T-helper 2 cell (primary cell): ENCODE data around the gene DSG1.
"Not testable (repeated sequence)": the region's sequence is repeated elsewhere in the genome, so short reads cannot be mapped to it uniquely, and the experiment has no call there.

Experiments
- DNase-seq, 5 experiments: peaks; one replicate each; pipeline versions ENCODE4 v3.0.0 to v3.0.0-alpha.2; 2012 to 2022
- total RNA-seq, 2 donors: gene quantifications; one replicate each; lab custom pipeline; 2026; lab: John Stamatoyannopoulos, UW

DSG1 gene
- total RNA-seq: 0 reads per million in 2 donors

- DNase-seq: no peak
Measured at GRCh38 chr18:31317860-31318259, at the start of gene DSG1. DSG1 (plus strand) TSS chr18:31318160; CDS start chr18:31318301, 141 bp downstream.

DNA sequence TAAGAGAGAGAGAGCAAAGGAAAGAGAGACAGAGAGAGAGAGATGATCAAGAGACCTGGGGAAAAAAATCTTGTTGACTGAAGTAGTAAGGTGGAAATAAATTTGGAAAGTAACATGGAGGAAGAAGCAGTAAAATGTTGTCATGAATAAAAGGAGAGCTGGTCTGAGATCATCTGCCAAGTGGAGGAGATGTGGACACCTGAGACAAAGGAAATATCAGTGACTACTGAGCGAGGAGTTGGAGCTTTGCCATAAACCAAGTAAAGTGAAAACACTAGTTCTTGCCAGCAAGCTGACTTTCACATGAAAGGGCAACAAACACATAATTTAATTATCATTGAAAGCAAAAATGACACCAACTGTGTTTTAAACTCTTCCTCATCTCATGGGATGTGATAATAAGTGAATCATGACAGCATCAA, 49.0 kb upstream of the DSG1 start:
- DNase-seq: no peak

DNA sequence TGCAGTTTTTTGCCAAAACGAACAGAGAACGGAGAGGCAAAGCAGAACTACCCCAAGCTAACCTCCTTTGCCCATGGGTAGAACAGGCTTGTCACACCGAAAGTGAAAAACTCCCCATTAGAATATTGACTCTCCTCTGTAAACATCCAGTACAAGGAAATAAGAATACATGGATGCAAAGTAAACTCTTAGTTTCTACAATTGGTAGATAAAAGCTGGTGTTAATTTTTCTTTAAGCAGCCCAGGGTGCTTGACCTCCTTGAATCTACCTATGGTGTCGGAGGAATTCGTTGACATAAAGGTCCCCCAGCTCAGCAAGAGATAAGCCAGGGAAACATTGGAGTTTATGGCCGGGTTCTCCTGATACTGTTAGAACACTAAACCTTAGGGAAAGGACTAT, 48.4 kb upstream of the DSG1 start:
- no peak for DNase-seq

DNA sequence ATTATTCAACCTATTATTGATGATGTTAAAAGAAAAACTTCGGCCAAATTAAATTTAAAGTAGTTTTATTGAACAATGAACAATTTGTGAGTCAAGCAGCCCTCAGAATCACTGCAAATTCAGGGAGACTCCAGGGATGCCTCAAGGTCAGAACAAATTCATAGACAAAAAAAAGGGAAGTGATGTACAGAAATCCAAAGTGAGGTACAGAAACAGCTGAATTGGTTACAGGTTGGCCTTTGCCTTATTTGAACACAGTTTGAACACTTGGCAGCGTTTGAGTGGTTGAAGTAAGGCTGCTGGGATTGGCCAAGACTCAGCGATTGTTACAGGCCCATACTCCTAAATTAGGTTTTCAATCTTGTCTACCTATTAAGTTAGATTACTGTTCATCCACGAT, 47.4 kb upstream of the DSG1 start:
- DNase-seq: no peak

DNA sequence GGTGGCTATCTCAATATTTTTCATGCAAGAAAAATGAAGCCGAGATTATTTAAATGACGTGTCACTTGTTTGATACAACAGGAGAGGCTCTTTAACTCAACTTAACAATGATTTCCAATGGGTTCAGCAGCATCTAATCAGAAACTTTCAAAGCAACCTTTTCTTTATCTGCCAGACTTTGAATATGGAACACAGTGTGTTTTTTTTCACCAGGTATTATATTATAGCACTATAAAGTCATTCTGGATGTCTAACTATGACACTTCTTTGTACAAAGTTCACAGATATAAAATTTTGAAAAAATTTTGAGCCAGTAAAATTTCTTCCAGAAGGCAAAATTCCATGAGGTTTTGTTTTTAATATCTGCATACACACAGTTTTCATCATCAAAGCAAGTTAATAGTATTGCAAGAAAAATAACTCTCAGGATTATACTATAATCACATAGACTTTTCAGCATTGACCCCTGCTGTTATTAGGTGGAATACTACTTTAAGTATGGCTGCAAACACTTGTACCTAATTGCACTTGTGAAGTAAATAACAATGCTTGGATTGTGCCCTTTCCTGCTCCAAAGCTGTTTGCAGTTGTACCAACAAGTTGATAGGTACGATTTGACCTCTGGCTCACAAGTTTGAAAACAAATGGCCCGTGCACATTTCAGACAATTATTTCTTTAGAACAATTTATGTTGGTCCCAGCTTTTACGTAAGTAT, 44.0 kb upstream of the DSG1 start:
- DNase-seq: no peak

GRCh38 chr18:31274931-31275330, 43.0 kb upstream of the DSG1 start:
- DNase-seq: no peak

DNA sequence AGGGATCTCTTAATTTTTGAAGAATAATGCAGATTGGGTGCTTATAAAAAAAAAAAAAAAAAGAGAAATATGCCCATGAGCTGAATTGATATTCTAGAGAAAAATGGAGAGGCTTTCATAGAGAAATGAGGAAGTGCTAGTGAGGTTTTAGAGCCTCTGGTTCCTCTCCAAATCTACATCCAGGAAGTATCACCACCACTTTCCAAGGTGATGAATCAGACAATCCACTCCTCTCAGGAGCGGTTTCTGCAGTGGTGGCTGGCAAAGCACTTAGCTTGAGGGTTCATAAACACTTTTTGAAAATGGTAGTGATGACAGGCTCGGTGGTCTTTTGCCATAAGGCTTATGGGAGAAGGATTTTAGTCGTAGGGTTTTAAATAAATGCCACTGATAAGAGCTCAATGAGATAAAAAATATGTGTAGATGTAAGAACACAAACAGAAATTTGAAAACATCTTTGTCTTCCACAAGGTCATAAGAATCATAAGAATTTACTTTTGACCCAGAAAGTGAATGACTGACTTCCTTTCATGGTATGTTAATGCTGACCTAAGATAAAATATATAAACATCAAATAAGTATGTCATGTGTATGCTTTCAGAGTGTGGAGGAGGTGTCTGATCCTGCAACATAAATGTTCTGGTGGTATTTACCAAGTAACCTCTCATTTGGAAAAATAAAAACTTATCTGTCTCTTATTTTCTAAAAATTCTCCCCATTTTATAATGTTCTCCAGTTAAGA, 42.1 kb upstream of the DSG1 start:
- no peak for DNase-seq

GRCh38 chr18:31278609-31279071, 39.3 kb upstream of the DSG1 start:
- DNase-seq: no peak

- DNase-seq: no peak
Measured at GRCh38 chr18:31280502-31280901, 37.5 kb upstream of the DSG1 start.

DNA sequence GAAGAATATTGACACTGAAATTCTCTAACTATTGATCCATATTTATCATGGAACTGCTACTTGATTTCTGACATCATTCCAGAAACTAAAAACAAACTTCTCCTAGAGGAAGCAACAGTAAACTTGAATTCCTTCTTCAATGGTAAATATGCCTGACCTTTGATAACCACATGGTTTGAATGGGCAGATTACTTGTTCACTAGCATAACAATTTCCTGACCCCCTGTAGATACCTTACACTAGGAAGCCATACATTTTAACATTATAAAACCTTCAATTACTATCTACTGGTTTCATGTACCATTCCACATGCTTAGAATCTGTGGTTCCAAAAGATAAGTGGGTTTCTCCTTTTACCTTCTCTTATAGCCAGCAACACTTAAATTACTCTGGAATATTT, 36.5 kb upstream of the DSG1 start:
- no peak for DNase-seq

DNA sequence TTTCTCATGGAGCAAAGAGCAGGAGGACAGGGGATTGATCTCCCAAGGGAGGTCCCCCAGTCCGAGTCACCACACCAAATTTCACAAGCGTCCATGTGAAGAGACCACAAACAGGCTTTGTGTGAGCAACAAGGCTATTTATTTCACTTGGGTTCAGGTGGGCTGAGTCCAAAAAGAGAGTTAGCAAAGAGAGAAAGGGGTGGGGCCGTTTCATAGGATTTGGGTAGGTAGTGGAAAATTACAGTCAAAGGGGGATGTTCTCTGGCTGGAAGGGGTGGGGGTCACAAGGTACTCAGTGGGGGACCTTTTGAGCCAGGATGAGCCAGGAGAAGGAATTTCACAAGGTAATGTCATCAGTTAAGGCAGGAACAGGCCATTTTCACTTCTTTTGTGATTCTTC, 28.5 kb upstream of the DSG1 start:
- not testable (repeated sequence) for DNase-seq

DNA sequence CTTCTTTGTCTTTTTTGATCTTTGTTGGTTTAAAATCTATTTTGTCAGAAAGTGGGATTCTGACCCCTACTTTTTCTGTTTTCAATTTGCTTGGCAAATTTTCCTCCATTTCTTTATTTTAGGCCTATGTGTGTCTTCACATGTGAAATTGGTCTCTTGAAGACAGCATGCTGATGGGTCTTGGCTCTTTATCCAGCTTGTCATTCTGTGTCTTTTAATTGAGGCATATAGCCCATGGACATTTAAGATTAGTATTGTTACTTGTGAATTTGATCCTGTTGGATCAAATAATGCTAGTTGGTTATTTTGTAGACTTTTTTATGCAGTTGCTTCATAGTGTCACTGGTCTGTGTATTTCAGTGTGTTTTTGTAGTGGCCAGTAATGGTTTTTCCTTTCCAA, 26.3 kb upstream of the DSG1 start:
- no peak for DNase-seq

DNA sequence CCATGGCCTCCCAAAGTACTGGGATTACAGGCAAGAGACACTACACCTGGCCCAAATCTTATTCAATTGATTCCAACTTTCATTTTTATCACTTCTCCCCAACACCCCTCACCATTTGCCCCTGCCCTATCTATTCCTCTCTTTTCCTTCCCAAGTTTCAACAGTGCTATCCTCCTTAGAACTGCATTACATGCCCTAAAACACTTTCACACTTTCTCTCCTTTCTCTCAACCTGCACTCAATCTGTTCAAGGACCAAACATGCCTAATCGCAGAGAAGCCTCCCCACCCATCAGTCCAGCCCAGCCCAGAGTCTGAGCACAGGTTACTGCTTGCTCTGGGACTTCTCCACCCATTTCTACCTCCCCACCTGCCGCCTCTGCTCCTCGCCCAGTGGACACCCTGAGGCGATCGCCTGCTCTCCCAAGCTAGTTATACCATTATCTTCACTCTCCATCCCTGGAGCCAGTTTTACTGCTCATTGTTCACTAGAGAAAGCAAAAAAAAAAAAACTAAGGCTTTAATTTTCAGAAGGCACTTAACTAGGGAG, 23.7 kb upstream of the DSG1 start:
- no peak for DNase-seq

- DNase-seq: no peak
Measured at GRCh38 chr18:31297248-31297647, 20.7 kb upstream of the DSG1 start.

- no peak for DNase-seq
Measured at GRCh38 chr18:31301201-31301655, 16.7 kb upstream of the DSG1 start.

DNA sequence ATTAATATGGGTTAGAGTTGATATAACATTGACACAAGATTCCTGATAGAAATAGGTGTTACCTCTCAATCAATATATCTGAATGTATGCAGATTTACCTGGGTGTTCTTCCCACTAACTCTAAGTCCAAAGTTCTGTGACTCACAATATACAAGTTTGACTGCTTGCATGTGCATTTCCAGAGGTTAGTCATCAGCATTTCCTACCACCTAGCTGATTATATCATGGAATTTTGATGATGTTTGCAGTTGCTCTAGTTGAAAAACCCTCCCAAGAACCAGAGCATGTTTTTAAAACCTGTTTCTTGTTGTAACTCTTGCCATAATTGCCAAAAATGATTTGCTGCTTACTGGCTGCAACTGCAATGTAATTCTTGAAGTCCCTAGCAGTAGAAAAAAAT, 15.0 kb upstream of the DSG1 start:
- DNase-seq: no peak

DNA sequence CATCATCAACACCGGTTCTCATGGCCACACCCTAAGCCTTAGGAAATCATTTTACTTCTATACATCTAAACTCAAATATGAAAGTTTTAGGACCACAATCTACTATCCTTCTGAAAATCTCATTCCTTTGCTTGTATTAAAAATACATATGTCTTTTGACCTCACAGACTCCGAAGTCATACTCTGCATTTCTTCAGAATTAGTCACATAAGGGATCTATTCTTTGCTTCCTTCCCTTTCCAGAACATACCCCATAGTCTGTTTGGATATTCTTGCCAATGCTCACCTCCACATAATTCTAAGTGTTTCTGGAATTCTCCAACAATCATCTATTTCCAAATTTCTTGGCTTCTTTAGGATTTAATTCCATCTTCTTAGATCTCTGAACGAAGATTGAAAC, 14.2 kb upstream of the DSG1 start:
- no peak for DNase-seq

DNA sequence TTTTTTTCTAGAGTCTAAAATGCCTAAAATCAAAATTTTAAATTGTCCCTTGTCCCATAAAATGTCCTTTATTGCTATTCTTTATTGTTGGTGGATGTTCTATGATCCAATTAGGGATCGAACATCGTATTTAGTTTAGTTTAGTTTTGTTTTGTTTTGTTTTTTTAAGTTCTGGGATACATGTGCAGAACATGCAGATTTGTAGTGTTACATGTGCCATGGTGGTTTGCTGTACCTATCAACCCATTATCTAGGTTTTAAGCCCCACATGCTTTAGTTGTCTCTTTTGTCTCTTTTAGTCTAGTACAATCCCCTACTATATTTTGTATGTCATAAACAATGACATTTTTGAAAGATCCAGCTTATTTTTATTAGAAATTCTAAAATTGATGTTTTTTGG, 8.8 kb upstream of the DSG1 start:
- DNase-seq: no peak

DNA sequence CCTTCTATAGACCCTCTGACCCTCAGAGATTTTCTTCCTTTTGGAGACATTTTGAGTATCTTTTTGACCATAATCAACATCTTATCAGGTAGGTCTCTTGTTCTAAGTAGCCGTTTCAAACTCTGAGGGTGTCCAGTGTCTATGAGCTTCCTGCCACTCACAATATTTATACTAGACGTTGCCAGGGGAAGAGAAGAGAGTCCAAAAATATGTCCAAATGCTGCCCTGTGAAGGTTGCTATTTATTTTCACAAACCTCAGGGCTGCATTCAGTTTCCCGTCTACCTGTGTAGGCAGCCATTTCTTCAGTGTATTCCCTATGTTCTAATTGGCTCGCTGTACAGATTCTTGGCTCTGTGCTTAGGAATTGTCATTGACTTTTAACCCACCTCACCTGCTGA, 986 bp upstream of the DSG1 start:
- DNase-seq: no peak

- no peak for DNase-seq
Measured at GRCh38 chr18:31321719-31322118, 3.8 kb downstream of the DSG1 start.

GRCh38 chr18:31325051-31325450, 7.1 kb downstream of the DSG1 start:
- DNase-seq: no peak

GRCh38 chr18:31329787-31330438, 12.0 kb downstream of the DSG1 start:
- no peak for DNase-seq

- DNase-seq: no peak
Measured at GRCh38 chr18:31343454-31343853, 25.5 kb downstream of the DSG1 start.
